Activated CD8-positive, alpha-beta memory T cell treated with anti-CD3 and anti-CD28 coated beads for 36 hours (primary cell): ENCODE measurements around the gene ADAP1. TPM values are rescaled to one million over a fixed set of nuclear protein-coding genes. Genes with fewer than 3 reads are reported as not detected.
"Not testable (repeated sequence)": the region's sequence is repeated elsewhere in the genome, so short reads cannot be mapped to it uniquely, and the experiment has no call there.

Experiments used
- CTCF ChIA-PET: fragments of 350-600 bp; sonication (Branson Sonifier 250); formaldehyde crosslinking; loops from one replicate; lab custom pipeline; 2021; ENCODE audit warnings: antibody characterized with exemption; lab: Charles Lee
- POLR2A ChIA-PET: fragments of 350-600 bp; sonication (Branson Sonifier 250); formaldehyde crosslinking; loops from one replicate; lab custom pipeline; 2021; ENCODE audit warnings: antibody characterized with exemption; lab: Charles Lee
- total RNA-seq, 2 experiments: library from RNA; stranded (reverse); gene quantifications; one replicate each; pipeline ENCODE4 v1.2.3, GENCODE V29; 2021

ADAP1 gene
- total RNA-seq, 2 experiments from 2014 or later: 68.9 to 69.1 TPM

DNA sequence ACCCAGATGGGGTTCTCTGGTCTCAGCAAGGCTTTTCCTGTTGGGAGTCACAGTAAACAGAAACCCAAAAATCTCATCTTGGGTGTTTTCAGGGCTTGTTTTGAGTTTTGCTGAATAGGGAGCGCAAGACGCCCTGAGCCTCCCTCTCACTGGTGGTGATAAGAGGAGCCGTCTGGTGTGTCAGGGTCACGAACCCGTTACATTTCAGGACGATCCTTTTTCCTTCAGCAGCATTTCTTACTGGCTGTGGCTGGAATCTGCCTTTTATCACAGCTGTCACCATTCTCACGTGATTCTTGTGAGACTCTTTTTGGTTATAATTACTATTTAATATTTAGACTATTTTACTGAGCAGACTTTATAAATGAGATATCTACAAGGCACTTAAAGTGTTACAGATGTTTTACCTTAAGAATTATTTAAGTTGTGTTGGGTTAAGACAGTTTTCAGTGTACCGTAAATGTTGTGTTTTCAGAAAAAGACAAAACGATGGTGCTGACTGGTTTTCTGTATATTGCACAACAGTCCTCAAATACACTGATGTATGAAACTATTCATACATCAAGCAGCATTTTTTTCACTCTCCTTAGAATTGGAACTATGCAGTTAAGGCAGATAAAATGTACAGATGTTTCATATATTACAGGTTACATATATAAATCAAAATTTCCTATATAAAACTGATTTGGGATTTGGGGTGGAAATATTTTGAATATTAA is 80.3 kb downstream of the ADAP1 start:
- CTCF ChIA-PET: interaction anchor here (0.6 to 3.3 kb wide), 13 partner anchors 11 to 98 kb away, joined by 3 to 20 read pairs (median 5); no protein-coding TSS in a partner anchor
- POLR2A ChIA-PET: no interaction called here

DNA sequence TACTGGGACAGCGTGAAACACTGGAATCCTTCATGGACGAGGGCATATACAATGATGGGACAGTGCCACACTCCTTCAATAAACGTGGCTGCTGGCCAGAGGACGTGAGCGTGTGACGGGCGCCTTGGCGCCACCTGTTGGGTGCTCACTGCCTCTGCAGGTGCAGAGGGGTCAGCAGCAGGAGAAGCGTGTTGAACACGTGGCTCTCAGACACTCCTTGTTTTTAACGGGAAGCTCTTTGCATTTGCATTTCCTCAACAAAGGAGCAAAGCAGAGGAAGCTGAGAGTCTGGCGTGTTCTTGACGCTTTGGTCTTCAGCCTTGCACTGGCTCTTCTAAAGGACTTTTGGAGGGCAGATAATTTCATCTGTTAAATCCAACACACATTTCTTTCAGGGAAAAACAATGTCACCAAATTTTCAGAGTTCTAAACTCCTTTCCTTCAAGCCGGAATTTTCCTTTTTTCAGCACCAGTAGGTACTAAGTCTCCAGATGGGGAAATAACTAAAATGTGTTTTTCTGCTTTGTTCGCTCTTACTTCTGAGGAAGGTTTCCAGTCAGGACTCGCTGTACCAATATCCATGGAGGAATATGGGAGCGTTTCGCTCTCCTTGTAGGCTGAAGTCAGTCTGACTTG is 81.0 kb downstream of the ADAP1 start:
- POLR2A ChIA-PET: interaction anchor here (0.6 kb wide), 1 partner anchor 146 kb away, joined by 4 read pairs; no protein-coding TSS in a partner anchor
- CTCF ChIA-PET: interaction anchor here (0.6 to 3.3 kb wide), 12 partner anchors 10 to 98 kb away, joined by 3 to 20 read pairs (median 5); no protein-coding TSS in a partner anchor

- POLR2A ChIA-PET: not testable (repeated sequence)
- CTCF ChIA-PET: interaction anchor here (1.3 to 3.3 kb wide), 8 partner anchors 9 to 92 kb away, joined by 3 to 20 read pairs (median 8); no protein-coding TSS in a partner anchor
Measured at GRCh38 chr7:872685-873084, 81.8 kb downstream of the ADAP1 start.

- CTCF ChIA-PET: interaction anchor here (1.1 to 3.3 kb wide), 4 partner anchors 38 to 91 kb away, joined by 3 to 20 read pairs (median 8); no protein-coding TSS in a partner anchor
- POLR2A ChIA-PET: no interaction called here
Measured at GRCh38 chr7:871900-872537, 82.5 kb downstream of the ADAP1 start.

DNA sequence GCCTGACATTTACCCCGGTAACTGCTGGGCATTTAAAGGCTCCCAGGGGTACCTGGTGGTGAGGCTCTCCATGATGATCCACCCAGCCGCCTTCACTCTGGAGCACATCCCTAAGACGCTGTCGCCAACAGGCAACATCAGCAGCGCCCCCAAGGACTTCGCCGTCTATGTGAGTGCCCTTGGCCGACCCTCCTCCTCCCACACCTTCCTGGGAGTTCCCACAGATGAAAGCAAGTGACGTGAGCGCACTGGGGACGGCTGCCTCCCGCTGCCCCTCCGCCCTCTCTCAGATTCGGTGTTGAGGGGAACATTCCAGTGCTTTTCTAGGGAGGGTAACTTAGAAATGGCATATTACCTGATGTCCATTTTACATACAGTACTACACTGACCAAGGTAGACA is 85.1 kb downstream of the ADAP1 start:
- POLR2A ChIA-PET: no interaction called here
- CTCF ChIA-PET: no interaction called here

DNA sequence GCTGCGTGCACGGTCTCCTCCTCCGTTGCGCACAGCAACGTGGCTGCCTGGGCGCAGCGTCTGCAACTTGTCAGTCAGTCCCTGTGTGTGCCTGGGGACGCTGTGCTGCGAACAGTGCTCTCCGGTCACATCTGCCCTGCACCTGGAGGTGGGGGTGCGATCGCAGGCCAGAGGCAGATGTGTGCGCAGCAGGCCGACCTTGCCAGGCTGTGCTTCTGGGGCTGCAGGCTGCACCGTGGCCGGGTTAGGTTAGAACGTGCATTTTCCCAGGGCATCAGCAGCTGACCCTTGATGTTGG is 86.3 kb downstream of the ADAP1 start:
- CTCF ChIA-PET: no interaction called here
- POLR2A ChIA-PET: no interaction called here

DNA sequence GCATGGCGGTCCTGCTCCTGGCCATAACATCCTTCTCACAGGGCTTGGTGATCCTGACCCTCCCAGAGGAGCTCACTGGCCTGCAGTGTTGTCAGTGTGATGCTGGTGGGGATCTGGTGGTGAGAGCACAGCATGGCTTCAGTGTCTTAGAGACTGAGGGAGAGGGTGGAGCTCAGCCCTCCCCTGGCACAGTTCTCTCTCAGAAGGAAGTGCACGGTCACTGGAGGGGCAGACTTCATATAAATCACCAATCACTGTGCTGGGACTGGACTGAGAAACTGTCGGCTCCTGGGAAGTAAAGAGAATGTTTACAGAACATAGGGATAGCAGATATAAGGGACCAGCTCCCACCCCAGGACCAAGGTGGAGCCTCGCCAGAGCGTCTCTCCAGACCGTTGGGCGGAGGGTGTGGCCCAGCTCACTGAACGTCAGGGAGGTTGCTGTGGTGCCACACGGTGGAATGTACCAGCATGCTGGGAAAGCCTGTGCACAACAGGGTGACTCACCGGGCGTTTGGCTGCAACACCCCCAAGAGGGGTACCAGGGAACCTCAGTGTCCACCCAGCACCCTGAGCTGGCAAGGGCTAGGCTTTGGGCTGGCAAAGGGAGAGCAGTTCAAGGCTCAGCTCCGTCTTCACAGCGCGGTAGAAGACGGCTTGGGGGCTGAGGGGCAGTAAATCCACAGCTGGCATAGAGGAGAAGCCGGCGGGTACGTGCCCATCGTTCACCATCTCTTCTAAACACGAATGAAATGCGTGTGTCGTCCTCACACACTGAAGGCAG is 86.9 kb downstream of the ADAP1 start:
- ChIA-PET CTCF (no interaction called here), POLR2A (no interaction called here)

- ChIA-PET CTCF (no interaction called here), POLR2A (no interaction called here)
Measured at GRCh38 chr7:867001-867405, 87.5 kb downstream of the ADAP1 start.

DNA sequence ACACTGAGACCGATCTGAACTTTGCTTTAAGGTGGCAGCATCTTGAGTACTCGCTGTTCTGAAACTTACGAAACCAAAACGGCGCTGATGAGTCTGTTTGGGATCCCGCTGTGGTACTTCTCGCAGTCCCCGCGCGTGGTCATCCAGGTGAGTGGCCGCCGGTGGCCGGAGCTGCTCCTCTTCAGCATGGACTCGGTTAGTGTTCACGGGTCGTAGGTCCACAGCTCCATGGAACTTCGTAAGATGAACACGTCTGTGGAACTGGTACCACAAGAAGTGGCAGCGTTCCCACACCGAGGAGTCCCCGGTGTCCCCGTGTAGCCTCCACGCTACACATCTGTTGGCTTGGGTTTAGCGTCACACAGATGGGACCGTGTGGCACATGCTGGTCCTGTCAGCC is 88.6 kb downstream of the ADAP1 start:
- POLR2A ChIA-PET: no interaction called here
- CTCF ChIA-PET: no interaction called here

- POLR2A ChIA-PET: no interaction called here
- CTCF ChIA-PET: interaction anchor here (2.3 kb wide), 1 partner anchor 10 kb away, joined by 11 read pairs; no protein-coding TSS in a partner anchor
Measured at GRCh38 chr7:863106-863505, 91.4 kb downstream of the ADAP1 start.

GRCh38 chr7:862157-862556 is 92.3 kb downstream of the ADAP1 start:
- ChIA-PET CTCF (interaction anchor here (2.3 kb wide), 1 partner anchor 11 kb away, joined by 11 read pairs; no protein-coding TSS in a partner anchor), POLR2A (interaction anchor here (0.6 kb wide), 1 partner anchor 156 kb away, joined by 3 read pairs; no protein-coding TSS in a partner anchor)

DNA sequence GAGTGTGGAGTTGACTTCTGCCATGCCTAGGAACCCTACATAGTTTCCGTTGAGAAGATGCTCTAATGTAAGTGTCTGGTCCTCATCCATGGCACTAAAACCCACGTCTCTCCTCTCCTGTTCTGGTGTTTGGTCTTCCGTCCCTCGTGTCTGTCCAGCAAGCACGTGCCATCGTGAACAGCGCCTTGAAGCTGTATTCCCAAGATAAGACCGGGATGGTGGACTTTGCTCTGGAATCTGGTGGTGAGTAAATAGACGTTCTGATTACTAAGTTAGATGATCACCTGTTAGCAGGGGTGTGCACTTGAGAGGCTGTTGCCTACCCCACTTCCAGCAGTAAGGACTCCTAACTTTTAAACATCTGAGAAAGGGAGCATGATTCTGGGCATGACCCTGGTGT is 93.3 kb downstream of the ADAP1 start:
- POLR2A ChIA-PET: no interaction called here
- CTCF ChIA-PET: no interaction called here

DNA sequence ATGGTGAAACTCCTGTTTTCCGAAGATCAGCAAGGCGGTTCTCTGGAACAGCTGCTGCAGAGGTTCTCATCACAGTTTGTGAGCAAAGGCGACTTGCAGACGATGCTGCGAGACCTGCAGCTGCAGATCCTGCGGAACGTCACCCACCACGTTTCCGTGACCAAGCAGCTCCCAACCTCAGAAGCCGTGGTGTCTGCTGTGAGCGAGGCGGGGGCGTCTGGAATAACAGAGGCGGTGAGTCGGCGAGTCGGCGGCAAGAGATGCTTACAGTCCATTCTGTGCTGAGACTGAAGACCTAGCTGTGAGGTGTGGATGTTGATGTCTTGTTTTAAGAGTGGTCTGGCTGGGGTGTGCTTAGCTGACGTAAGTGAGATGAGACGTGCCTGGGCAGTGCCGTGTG is 94.3 kb downstream of the ADAP1 start:
- ChIA-PET CTCF (interaction anchor here (1.1 kb wide), 1 partner anchor 13 kb away, joined by 3 read pairs; no protein-coding TSS in a partner anchor), POLR2A (no interaction called here)

DNA sequence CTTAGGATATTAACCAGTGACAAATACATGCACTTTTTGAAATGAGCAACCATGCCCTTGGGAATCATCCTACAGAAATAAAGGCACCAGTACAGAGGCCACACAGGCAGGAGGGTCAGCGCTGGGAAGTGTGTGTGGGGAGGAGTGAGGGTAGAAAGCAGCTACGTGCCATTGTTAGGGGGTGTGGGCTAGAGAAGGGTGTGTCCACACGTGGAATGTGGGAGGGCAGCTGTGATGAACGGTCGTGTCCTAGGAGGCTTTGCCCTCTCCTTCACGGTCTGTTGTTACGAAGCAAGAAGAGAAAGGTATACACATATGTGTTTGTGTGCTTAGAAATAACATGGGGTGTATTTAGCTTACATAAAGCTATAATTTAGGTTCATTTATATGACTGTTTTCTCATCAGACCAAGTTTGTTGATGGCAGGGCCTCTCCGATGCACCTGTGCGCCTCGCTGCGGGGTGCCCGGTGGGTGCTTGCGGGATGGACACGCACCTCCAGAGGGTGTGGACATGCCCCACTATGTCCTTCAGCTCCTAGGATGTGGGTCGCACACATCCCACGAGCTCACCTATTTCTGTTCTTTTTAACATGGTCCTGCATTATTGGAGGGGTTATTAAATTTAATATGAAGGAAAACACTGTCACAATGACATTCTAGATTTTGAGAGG is 95.0 kb downstream of the ADAP1 start:
- ChIA-PET POLR2A (interaction anchor here (0.6 kb wide), 1 partner anchor 62 kb away, joined by 3 read pairs; no protein-coding TSS in a partner anchor), CTCF (interaction anchor here (0.5 to 1.1 kb wide), 2 partner anchors 14 to 439 kb away, joined by 3 to 5 read pairs; no protein-coding TSS in a partner anchor)

DNA sequence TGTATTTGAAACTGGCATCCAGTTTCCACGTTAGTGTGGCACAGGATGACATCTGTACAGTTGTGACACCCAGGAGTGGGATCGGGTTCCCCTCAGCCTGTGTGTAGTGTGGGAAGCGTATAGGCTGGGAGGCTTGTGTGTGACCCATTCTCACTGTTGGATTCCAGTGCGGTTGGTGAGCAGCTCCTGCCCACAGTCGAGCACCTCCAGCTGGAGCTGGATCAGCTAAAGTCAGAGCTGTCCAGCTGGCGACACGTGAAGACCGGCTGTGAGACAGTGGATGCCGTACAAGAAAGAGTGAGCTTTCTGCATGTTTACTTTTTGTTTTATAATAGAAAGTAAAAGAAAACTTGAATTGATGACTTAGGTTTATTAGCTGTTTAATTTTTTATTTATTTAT is 96.8 kb downstream of the ADAP1 start:
- CTCF ChIA-PET: no interaction called here
- POLR2A ChIA-PET: no interaction called here

- CTCF ChIA-PET: no interaction called here
- POLR2A ChIA-PET: no interaction called here
Measured at GRCh38 chr7:856444-857095, 97.9 kb downstream of the ADAP1 start.

DNA sequence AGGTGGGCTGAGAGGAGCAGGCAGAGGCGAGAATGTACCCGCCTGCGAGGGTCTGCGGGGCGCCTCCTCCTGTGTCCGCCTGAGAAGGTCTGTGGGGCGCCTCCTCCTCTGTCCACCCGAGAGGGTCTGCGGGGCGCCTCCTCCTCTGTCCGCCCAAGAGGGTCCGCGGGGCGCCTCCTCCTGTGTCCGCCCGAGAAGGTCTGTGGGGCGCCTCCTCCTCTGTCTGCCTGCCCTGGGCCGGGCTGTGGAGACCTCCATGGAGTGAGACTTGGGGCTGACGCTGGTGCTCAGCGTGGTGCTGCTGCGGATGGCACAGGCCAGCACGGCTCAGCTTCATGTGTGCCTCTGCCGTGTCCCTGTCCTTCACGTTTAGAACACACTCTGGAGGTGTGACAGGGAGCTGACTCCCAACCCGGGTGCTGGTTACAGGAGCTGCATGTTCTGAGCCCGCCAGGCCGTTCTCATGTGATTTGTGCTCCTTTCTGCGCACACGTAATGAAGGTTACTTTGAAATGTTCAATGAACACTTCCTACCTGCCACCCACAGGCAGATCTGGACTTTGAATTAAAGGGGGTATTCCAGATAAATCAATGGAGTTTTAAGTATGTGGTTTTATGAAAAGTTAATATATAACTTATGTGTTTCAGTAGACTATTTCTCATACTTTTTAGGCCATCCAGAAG is 98.7 kb downstream of the ADAP1 start:
- ChIA-PET POLR2A (no interaction called here), CTCF (no interaction called here)
